Neuronal stem cell (in vitro differentiated cells): ENCODE results near the gene NQO2.
"Not testable (repeated sequence)": the region's sequence is repeated elsewhere in the genome, so short reads cannot be mapped to it uniquely, and the experiment has no call there.

Experiments
- DNase-seq: peaks from one replicate; pipeline ENCODE4 v3.0.0-alpha.2; 2013; ENCODE audit warnings: low spot score
- H2AFZ ChIP-seq: one replicate; pipeline ENCODE4 v1.6.1; 2013; ENCODE audit warnings: mild to moderate bottlenecking, low read length, inconsistent platforms
- H2AK5ac ChIP-seq: 2 replicates; pipeline ENCODE4 v1.6.1; 2013; ENCODE audit warnings: low read depth, mild to moderate bottlenecking, inconsistent platforms, low read length, moderate library complexity, mixed read lengths
- H2BK120ac ChIP-seq: 2 replicates; pipeline ENCODE4 v1.6.1; 2013; ENCODE audit warnings: low read depth, mild to moderate bottlenecking, inconsistent platforms, low read length, moderate library complexity, mixed read lengths
- H2BK12ac ChIP-seq: one replicate; pipeline ENCODE4 v1.6.1; 2013; ENCODE audit warnings: low read length, inconsistent platforms
- H2BK15ac ChIP-seq: 2 replicates; pipeline ENCODE4 v1.6.1; 2013; ENCODE audit warnings: mild to moderate bottlenecking, low read length, inconsistent platforms, mixed read lengths
- H2BK5ac ChIP-seq: one replicate; pipeline ENCODE4 v1.6.1; 2013; ENCODE audit warnings: inconsistent platforms, mild to moderate bottlenecking, low read length, moderate library complexity
- H3K14ac ChIP-seq: one replicate; pipeline ENCODE4 v1.6.1; 2013; ENCODE audit warnings: low read length, inconsistent platforms
- H3K18ac ChIP-seq: 2 replicates; pipeline ENCODE4 v1.6.1; 2013; ENCODE audit warnings: low read length, inconsistent platforms
- H3K23ac ChIP-seq: 2 replicates; pipeline ENCODE4 v1.6.1; 2013; ENCODE audit warnings: low read depth, mild to moderate bottlenecking, mixed read lengths, low read length, inconsistent platforms; ENCODE audit not compliant: poor library complexity
- H3K27ac ChIP-seq: replicated peaks from 3 replicates; pipeline ENCODE4 v1.5.1; 2013; ENCODE audit warnings: low read length, inconsistent platforms
- H3K27me3 ChIP-seq, 3 experiments: 2 replicates each; pipeline ENCODE4 v1.6.1; 2013; ENCODE audit warnings: low read length in 3 of 3, mild to moderate bottlenecking in 2 of 3, inconsistent platforms in 1 of 3, low read depth in 1 of 3, mixed read lengths in 1 of 3, moderate library complexity in 1 of 3; ENCODE audit not compliant: control insufficient read depth in 3 of 3, insufficient read depth in 3 of 3
- H3K36me3 ChIP-seq, 2 donors: replicated peaks in 1 of 2; 2 replicates each; pipeline ENCODE4 v1.6.1; 2013; ENCODE audit warnings: low read length in 2 of 2; ENCODE audit not compliant: control insufficient read depth in 2 of 2, insufficient read depth in 2 of 2
- H3K4ac ChIP-seq: 2 replicates; pipeline ENCODE4 v1.6.1; 2013; ENCODE audit warnings: inconsistent platforms, mild to moderate bottlenecking, low read length, moderate library complexity
- H3K4me1 ChIP-seq, 2 donors: 1 replicate in 1 of 2; 2 replicates in 1 of 2; pipeline ENCODE4 v1.6.1; 2013; ENCODE audit warnings: low read length in 2 of 2, low read depth in 1 of 2; ENCODE audit not compliant: control insufficient read depth in 2 of 2, insufficient read depth in 1 of 2
- H3K4me2 ChIP-seq: one replicate; pipeline ENCODE4 v1.6.1; 2013; ENCODE audit warnings: mild to moderate bottlenecking, low read length, inconsistent platforms; ENCODE audit not compliant: insufficient read depth, poor library complexity, severe bottlenecking
- H3K4me3 ChIP-seq, 2 donors: 2 replicates each; pipeline ENCODE4 v1.5.1; 2013; ENCODE audit warnings: low read length in 2 of 2, mild to moderate bottlenecking in 2 of 2, inconsistent platforms in 1 of 2, moderate library complexity in 1 of 2
- H3K79me1 ChIP-seq: one replicate; pipeline ENCODE4 v1.6.1; 2013; ENCODE audit warnings: low read depth, mild to moderate bottlenecking, inconsistent platforms, low read length, moderate library complexity
- H3K9ac ChIP-seq: one replicate; pipeline ENCODE4 v1.6.1; 2013; ENCODE audit warnings: mild to moderate bottlenecking, low read depth, low read length, inconsistent platforms; ENCODE audit not compliant: poor library complexity
- H3K9me3 ChIP-seq, 2 donors: replicated peaks in 1 of 2; 2 replicates each; pipeline versions ENCODE3 to v1.6.1; 2013; ENCODE audit warnings: low read length in 2 of 2, mild to moderate bottlenecking in 2 of 2, inconsistent platforms in 1 of 2, low read depth in 1 of 2, mixed read lengths in 1 of 2, moderate library complexity in 1 of 2; ENCODE audit not compliant: control insufficient read depth in 2 of 2, insufficient read depth in 1 of 2
- H4K8ac ChIP-seq: one replicate; pipeline ENCODE4 v1.6.1; 2013; ENCODE audit warnings: low read depth, mild to moderate bottlenecking, inconsistent platforms, low read length, moderate library complexity
- H4K91ac ChIP-seq: one replicate; pipeline ENCODE4 v1.6.1; 2013; ENCODE audit warnings: low read length, low read depth, mild to moderate bottlenecking, inconsistent platforms; ENCODE audit not compliant: poor library complexity
- WGBS, 2 donors: extraction: QIAGEN DNeasy Blood & Tissue Kit; methylation state at CpG; one replicate each; pipeline ENCODE4 v1.1.7; 2013; ENCODE audit warnings: missing lambda C conversion rate in 2 of 2, mixed read lengths in 1 of 2; ENCODE audit not compliant: insufficient read length in 2 of 2, insufficient replicate concordance in 1 of 2; ENCODE audit errors: extremely low coverage in 2 of 2; 5-methylcytosine and 5-hydroxymethylcytosine counted together

The NQO2 gene

DNA sequence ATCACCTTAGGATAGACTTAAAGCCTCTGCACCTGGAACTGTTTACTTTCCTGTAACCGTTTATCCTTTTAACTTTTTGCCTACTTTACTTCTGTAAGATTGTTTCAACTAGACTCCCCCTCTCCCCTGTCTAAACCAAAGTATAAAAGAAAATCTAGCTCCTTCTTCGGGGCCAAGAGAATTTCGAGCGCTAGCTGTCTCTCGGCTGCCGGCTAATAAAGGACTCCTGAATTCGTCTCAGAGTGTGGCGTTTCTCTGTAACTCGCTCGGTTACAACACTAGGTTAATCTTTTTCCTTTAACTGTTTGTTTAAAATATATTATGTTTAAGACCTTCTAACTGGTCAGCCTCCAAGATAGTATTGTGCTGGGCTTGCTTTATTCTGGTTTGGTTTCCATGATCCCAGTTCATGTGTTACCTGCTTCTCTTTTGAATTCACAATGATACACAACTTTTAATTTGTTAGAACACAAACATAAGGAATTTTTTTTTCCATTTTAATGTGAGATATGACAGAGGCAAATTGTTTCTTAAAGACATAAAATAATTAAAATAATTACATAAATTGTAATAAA is 8.7 kb upstream of the NQO2 start:
- Histone ChIP-seq H2BK12ac (no peak overlapping the region), H4K91ac (no peak overlapping the region), H3K4me1 (peaks cover 13 to 14% of the 10 kb centered on the region in 2 donors), H3K4me3 (no peak overlapping the region), H3K4me2 (no peak overlapping the region), H3K36me3 (no peaks in the 10 kb centered on the region), H3K18ac (no peak overlapping the region), H2BK15ac (no peak overlapping the region), H3K27me3 (no peaks in the 10 kb centered on the region), H2AK5ac (no peak overlapping the region), H2BK120ac (no peak overlapping the region), H2BK5ac (no peak overlapping the region), H4K8ac (no peak overlapping the region), H3K27ac (peak overlapping the region; percentile 100), H3K14ac (no peak overlapping the region), H3K79me1 (no peaks in the 10 kb centered on the region), H3K4ac (no peak overlapping the region), H2AFZ (no peak overlapping the region), H3K9ac (no peak overlapping the region), H3K9me3 (no peaks in the 10 kb centered on the region), H3K23ac (no peak overlapping the region)
- no CpG with 5 or more reads among the region's 10 CpGs for WGBS, 2 donors
- DNase-seq: no peak

DNA sequence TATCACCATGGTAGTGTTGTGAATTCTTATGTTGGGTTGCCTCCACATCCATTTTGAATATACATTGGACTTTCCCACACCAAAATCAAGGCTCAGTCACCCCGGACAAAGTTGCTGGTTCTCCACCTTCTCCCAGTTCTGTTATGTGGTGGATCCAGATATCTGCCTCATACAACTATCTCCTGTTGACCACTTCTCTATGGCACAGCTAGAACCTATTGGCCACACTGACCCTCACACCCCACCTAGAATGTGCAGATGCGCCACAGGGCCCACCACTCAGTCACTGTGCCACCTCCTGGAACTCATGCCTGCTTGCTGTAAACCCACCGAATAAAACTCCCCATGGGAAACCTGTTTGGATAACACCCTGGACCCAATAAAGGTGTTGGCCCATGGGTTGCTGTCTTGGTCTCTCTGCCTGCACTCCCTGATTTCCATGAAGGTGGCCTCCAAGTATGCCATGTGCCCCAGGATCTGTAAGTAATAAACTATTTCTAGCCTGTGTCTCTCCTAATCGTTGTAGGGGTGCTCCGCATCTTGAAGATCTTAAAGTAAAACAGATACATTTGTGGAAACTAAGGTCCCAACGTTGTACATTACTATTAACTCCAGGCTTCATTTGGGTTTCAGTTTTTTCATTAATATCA is 7.2 kb upstream of the NQO2 start:
- no peaks in the 10 kb centered on the region for H3K9me3 ChIP-seq
- no peak overlapping the region for H3K4me2 ChIP-seq
- no peak for DNase-seq
- H3K4me1 ChIP-seq: peaks cover 13% of the 10 kb centered on the region in 2 donors
- no peak overlapping the region for H3K14ac ChIP-seq
- no peaks in the 10 kb centered on the region for H3K79me1 ChIP-seq
- H2BK5ac ChIP-seq: no peak overlapping the region
- H2AK5ac ChIP-seq: no peak overlapping the region
- H3K4ac ChIP-seq: no peak overlapping the region
- H2BK15ac ChIP-seq: no peak overlapping the region
- H3K36me3 ChIP-seq: no peaks in the 10 kb centered on the region
- no peak overlapping the region for H2BK12ac ChIP-seq
- WGBS, 2 donors: no CpG with 5 or more reads among the region's 6 CpGs
- H3K27ac ChIP-seq: no peak overlapping the region
- no peak overlapping the region for H3K9ac ChIP-seq
- H3K18ac ChIP-seq: no peak overlapping the region
- no peaks in the 10 kb centered on the region for H3K27me3 ChIP-seq
- no peak overlapping the region for H4K8ac ChIP-seq
- no peak overlapping the region for H2AFZ ChIP-seq
- no peak overlapping the region for H2BK120ac ChIP-seq
- no peak overlapping the region for H3K23ac ChIP-seq
- no peak overlapping the region for H3K4me3 ChIP-seq
- H4K91ac ChIP-seq: no peak overlapping the region

DNA sequence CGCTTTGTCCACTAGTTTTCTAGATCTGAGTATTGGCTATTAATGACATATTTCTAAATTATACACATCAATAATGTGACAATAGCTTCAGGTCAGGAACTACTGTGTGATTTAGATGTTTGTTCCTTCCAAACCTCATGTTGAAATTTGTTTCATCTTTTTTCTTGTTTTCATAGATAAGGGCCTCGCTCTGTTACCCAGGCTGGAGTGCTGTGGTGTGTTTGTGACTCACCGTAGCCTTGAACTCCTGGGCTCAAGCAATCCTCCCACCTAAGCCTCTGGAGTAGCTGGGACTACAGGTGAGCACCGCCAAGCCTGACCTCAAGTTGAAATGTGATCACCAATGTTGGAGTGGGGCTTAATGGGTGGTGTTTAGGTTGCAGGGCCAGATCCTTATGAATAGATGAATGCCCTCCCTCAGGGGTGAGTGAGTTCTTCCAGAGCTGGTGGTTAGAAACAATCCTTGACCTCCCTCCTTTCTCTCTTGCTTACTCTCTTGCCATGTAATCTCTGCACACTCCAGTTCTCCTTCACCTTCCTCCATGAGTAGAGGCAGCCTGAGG is 5.9 kb upstream of the NQO2 start:
- Histone ChIP-seq H3K9me3 (no peaks in the 10 kb centered on the region), H3K79me1 (no peaks in the 10 kb centered on the region), H3K27me3 (peaks cover 0 to 3% (median 0%) of the 10 kb centered on the region in 3 experiments), H3K36me3 (no peaks in the 10 kb centered on the region), H3K4ac (no peak overlapping the region), H2BK15ac (no peak overlapping the region), H3K9ac (no peak overlapping the region), H4K8ac (no peak overlapping the region), H3K4me2 (no peak overlapping the region), H3K18ac (no peak overlapping the region), H3K27ac (no peak overlapping the region), H3K4me3 (no peak overlapping the region), H3K4me1 (peaks cover 11 to 16% of the 10 kb centered on the region in 2 donors), H4K91ac (no peak overlapping the region), H2BK12ac (peak overlapping the region; percentile 73), H3K23ac (peak overlapping the region; percentile 20), H2BK5ac (no peak overlapping the region), H2AK5ac (no peak overlapping the region), H3K14ac (no peak overlapping the region), H2BK120ac (no peak overlapping the region), H2AFZ (no peak overlapping the region)
- DNase-seq: no peak
- no CpG with 5 or more reads among the region's 4 CpGs for WGBS, 2 donors

DNA sequence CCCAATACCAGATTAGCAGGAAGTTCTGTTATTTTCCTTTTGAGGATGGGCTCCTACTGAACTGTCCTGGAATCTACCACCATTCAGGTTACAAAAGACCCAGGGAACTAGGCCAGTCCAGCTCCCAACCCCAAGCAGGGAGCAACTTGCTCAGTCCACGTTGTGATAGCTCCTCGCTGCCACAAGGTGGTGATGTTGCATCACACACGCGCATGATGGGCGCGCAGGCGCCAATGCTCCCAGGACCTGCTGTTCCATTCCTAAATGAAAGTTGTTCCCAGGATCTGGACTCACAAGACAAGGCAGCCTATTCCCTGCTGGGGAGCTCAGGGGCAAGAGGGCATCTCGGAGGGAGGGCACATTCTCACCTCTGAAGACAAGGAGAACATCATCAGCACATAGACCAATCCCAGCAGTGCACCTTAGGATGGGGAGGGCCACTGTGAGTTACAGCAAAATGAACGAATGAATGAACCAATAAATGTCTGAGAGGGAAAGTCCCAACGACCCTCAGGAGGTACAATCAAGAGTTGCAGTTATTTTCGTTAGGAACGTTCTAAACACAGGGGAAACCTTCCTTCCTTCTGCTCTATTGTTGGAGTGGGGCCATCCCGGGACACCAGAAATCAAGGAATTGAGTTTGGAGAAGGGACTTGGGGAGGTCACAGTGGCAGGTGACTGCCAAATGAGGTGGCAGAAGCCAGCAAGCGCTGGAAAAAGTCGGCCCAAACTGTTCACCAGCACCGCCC is 1.3 kb upstream of the NQO2 start:
- not testable (repeated sequence) for H3K36me3 ChIP-seq, H3K9me3 ChIP-seq, H2BK5ac ChIP-seq, H3K23ac ChIP-seq, H3K27me3 ChIP-seq, H3K14ac ChIP-seq, H2BK120ac ChIP-seq, H2BK15ac ChIP-seq, H4K8ac ChIP-seq, H3K27ac ChIP-seq, H3K4ac ChIP-seq, H4K91ac ChIP-seq, H3K18ac ChIP-seq, H3K9ac ChIP-seq, H2AK5ac ChIP-seq, H3K79me1 ChIP-seq, H3K4me1 ChIP-seq, H2BK12ac ChIP-seq
- peak; percentile 18 for DNase-seq
- Histone ChIP-seq H3K4me3 (peak overlapping the region in 1 of 2 donors; percentile 61), H3K4me2 (peak overlapping the region; percentile 95), H2AFZ (peak overlapping the region; percentile 92)
- no CpG with 5 or more reads among the region's 16 CpGs for WGBS, 2 donors
